Glutamatergic neuron (in vitro differentiated cells): ENCODE measurements around the gene FEM1A. TPM values are rescaled to one million over a fixed set of nuclear protein-coding genes. Genes with fewer than 3 reads are reported as not detected.
"Not testable (repeated sequence)": the region's sequence is repeated elsewhere in the genome, so short reads cannot be mapped to it uniquely, and the experiment has no call there.

ENCODE experiments used
- DNase-seq: peaks from one replicate; pipeline ENCODE4 v3.0.0; 2022
- H3K27ac Mint-ChIP-seq: one replicate; pipeline ENCODE4 v1.8.0; 2020; ENCODE audit warnings: mild to moderate bottlenecking, mixed read lengths, inconsistent platforms; ENCODE audit not compliant: unreplicated experiment
- H3K27me3 Mint-ChIP-seq: one replicate; pipeline ENCODE4 v1.8.0; 2020; ENCODE audit warnings: mild to moderate bottlenecking, moderate library complexity, mixed read lengths, inconsistent platforms; ENCODE audit not compliant: unreplicated experiment
- H3K36me3 Mint-ChIP-seq: one replicate; pipeline ENCODE4 v1.8.0; 2020; ENCODE audit warnings: mild to moderate bottlenecking, mixed read lengths, inconsistent platforms; ENCODE audit not compliant: unreplicated experiment
- H3K4me1 Mint-ChIP-seq: one replicate; pipeline ENCODE4 v1.8.0; 2020; ENCODE audit warnings: mild to moderate bottlenecking, low read depth, mixed read lengths, inconsistent platforms; ENCODE audit not compliant: unreplicated experiment
- H3K4me3 Mint-ChIP-seq: one replicate; pipeline ENCODE4 v1.8.0; 2020; ENCODE audit warnings: mild to moderate bottlenecking, mixed read lengths, inconsistent platforms; ENCODE audit not compliant: unreplicated experiment
- H3K9me3 Mint-ChIP-seq: one replicate; pipeline ENCODE4 v1.8.0; 2020; ENCODE audit warnings: mild to moderate bottlenecking, moderate library complexity, mixed read lengths, inconsistent platforms; ENCODE audit not compliant: unreplicated experiment
- total RNA-seq: library from RNA; stranded (reverse); fragmentation: NEBNext Ultra II Directional; extraction: Animal tissue kit (Norgen Biotek cat#: 25700); gene quantifications from one replicate; pipeline ENCODE4 v1.2.1, GENCODE V29; 2021; ENCODE audit not compliant: unreplicated experiment
- TF ChIP-seq, protein P1 (sequence below): fragments of 200-600 bp; sonication (generic); IDR thresholded peaks from one replicate; pipeline ENCODE4 v1.5.0; 2021; ENCODE audit not compliant: partially characterized antibody, unreplicated experiment

Gene FEM1A
- total RNA-seq, 1 donor from 2014 or later: 11.3 TPM

GRCh38 chr19:4832776-4833175 lies 41.2 kb downstream of the FEM1A start:
- no peak overlapping the region for H3K27ac Mint-ChIP-seq

GRCh38 chr19:4839192-4839591 lies 47.7 kb downstream of the FEM1A start:
- no peak for DNase-seq
- no peak overlapping the region for H3K27ac Mint-ChIP-seq
- H3K36me3 Mint-ChIP-seq: no peaks in the 10 kb centered on the region
- peaks cover 4% of the 10 kb centered on the region for H3K9me3 Mint-ChIP-seq
- no peak overlapping the region for H3K4me3 Mint-ChIP-seq
- H3K27me3 Mint-ChIP-seq: no peaks in the 10 kb centered on the region
- no peaks in the 10 kb centered on the region for H3K4me1 Mint-ChIP-seq
- TF ChIP-seq, protein P1, sequence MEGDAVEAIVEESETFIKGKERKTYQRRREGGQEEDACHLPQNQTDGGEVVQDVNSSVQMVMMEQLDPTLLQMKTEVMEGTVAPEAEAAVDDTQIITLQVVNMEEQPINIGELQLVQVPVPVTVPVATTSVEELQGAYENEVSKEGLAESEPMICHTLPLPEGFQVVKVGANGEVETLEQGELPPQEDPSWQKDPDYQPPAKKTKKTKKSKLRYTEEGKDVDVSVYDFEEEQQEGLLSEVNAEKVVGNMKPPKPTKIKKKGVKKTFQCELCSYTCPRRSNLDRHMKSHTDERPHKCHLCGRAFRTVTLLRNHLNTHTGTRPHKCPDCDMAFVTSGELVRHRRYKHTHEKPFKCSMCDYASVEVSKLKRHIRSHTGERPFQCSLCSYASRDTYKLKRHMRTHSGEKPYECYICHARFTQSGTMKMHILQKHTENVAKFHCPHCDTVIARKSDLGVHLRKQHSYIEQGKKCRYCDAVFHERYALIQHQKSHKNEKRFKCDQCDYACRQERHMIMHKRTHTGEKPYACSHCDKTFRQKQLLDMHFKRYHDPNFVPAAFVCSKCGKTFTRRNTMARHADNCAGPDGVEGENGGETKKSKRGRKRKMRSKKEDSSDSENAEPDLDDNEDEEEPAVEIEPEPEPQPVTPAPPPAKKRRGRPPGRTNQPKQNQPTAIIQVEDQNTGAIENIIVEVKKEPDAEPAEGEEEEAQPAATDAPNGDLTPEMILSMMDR: no peak

More at GRCh38 chr19:4832776-4833175, 41.2 kb downstream of the FEM1A start:
- TF ChIP-seq, protein P1: no peak
- H3K27me3 Mint-ChIP-seq: peaks cover 5% of the 10 kb centered on the region
- no peaks in the 10 kb centered on the region for H3K4me1 Mint-ChIP-seq
- peaks cover 4% of the 10 kb centered on the region for H3K36me3 Mint-ChIP-seq
- peaks cover 3% of the 10 kb centered on the region for H3K9me3 Mint-ChIP-seq
- DNase-seq: no peak
- H3K4me3 Mint-ChIP-seq: no peak overlapping the region

GRCh38 chr19:4843647-4843965 lies 52.1 kb downstream of the FEM1A start:
- Mint-ChIP-seq H3K36me3 (no peaks in the 10 kb centered on the region), H3K27ac (no peak overlapping the region), H3K27me3 (no peaks in the 10 kb centered on the region), H3K9me3 (peaks cover 4% of the 10 kb centered on the region), H3K4me3 (no peak overlapping the region), H3K4me1 (no peaks in the 10 kb centered on the region)
- TF ChIP-seq, protein P1: no peak
- DNase-seq: no peak

DNA sequence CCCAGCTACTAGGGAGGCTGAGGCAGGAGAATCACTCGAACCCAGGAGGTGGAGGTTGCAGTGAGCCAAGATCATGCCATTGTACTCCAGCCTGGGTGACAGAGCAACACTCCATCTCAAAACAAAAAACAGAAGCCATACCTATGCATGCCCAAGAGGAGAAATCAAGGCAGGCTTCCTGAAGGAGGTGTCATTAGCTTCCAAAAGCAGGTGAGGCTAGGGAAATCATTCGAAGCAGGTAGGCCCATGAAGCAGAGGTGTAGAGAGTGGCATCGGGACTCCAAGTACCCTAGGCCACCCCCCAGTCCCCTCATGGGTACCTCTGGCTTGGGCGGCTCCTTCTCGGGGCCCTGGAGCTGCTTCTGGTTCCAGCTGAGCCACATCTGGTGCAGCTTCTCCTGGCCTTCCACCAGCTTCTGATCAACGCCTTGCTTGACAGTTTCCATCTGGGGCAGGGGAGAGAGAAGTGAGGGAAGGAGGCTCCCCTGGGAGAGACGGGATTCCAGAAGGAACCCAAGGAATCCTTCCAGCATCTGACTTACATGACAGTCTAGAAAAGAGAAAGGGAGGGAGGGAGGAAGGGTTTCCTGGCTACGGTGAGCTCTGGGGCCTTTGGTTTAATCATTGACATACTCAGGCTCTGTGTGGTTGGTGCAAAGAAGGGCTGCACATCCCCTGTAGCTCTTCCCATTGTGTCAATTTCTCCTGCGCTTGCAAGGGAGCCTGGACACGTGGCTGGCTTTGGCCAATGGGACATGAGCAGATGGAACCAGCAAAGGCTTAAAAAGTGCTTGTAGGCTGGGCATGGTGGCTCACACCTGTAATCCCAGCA lies 53.0 kb downstream of the FEM1A start:
- H3K27ac Mint-ChIP-seq: no peak overlapping the region
- H3K4me1 Mint-ChIP-seq: no peaks in the 10 kb centered on the region
- TF ChIP-seq, protein P1: no peak
- H3K36me3 Mint-ChIP-seq: no peaks in the 10 kb centered on the region
- no peak for DNase-seq
- H3K4me3 Mint-ChIP-seq: no peak overlapping the region
- H3K9me3 Mint-ChIP-seq: peaks cover 4% of the 10 kb centered on the region
- H3K27me3 Mint-ChIP-seq: no peaks in the 10 kb centered on the region

DNA sequence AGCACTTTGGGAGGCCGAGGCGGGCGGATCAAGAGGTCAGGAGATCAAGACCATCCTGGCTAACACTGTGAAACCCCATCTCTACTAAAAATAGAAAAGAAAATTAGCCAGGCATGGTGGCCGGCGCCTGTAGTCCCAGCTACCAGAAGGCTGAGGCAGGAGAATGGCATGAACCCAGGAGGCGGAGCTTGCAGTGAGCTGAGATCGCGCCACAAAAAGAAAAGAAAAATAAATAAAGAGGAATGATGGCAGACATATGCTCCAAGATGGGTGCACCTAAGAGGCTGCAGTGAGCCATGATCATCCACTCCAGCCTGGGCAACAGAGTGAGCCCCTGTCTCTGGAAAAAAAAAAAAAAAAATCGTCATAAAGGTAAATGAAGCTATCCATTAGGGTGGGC lies 54.4 kb downstream of the FEM1A start:
- not testable (repeated sequence) for H3K27ac Mint-ChIP-seq, DNase-seq, H3K27me3 Mint-ChIP-seq, H3K9me3 Mint-ChIP-seq, H3K36me3 Mint-ChIP-seq, H3K4me1 Mint-ChIP-seq, H3K4me3 Mint-ChIP-seq
